HG02678 (cell line): ENCODE data around the gene TNRC18.
"Not testable (repeated sequence)": the region's sequence is repeated elsewhere in the genome, so short reads cannot be mapped to it uniquely, and the experiment has no call there.

Source experiments
- ATAC-seq: cut with Tn5 transposase; IDR thresholded peaks from one replicate; pipeline ENCODE4 v1.9.1; 2021; ENCODE audit warnings: mild to moderate bottlenecking, moderate library complexity; ENCODE audit not compliant: unreplicated experiment

The TNRC18 gene

GRCh38 chr7:5423306-5423975, at the start of gene TNRC18:
TNRC18 (minus strand) TSS chr7:5423834; CDS start chr7:5421246, 2,588 bp downstream.
- ATAC-seq: no peak

- no peak for ATAC-seq
Observed at GRCh38 chr7:5472432-5473315, 49.0 kb upstream of the TNRC18 start.

- ATAC-seq: not testable (repeated sequence)
Observed at GRCh38 chr7:5471623-5472022, 48.0 kb upstream of the TNRC18 start.

GRCh38 chr7:5470816-5471215, 47.2 kb upstream of the TNRC18 start:
- ATAC-seq: no peak

- no peak for ATAC-seq
Observed at GRCh38 chr7:5470167-5470532, 46.5 kb upstream of the TNRC18 start.

- no peak for ATAC-seq
Observed at GRCh38 chr7:5469375-5470166, 45.9 kb upstream of the TNRC18 start.

- ATAC-seq: no peak
Observed at GRCh38 chr7:5467645-5468044, 44.0 kb upstream of the TNRC18 start.

- no peak for ATAC-seq
Observed at GRCh38 chr7:5466551-5466950, 42.9 kb upstream of the TNRC18 start.

GRCh38 chr7:5463031-5463430, 39.4 kb upstream of the TNRC18 start:
- ATAC-seq: no peak

GRCh38 chr7:5462216-5462615, 38.6 kb upstream of the TNRC18 start:
- no peak for ATAC-seq

GRCh38 chr7:5458921-5459480, 35.4 kb upstream of the TNRC18 start:
- ATAC-seq: no peak

GRCh38 chr7:5457245-5457735, 33.7 kb upstream of the TNRC18 start:
- no peak for ATAC-seq

- ATAC-seq: no peak
Observed at GRCh38 chr7:5456409-5456808, 32.8 kb upstream of the TNRC18 start.

GRCh38 chr7:5455581-5456219, 32.1 kb upstream of the TNRC18 start:
- no peak for ATAC-seq

GRCh38 chr7:5455175-5455574, 31.5 kb upstream of the TNRC18 start:
- no peak for ATAC-seq

- no peak for ATAC-seq
Observed at GRCh38 chr7:5454485-5454884, 30.9 kb upstream of the TNRC18 start.

GRCh38 chr7:5453566-5454075, 30.0 kb upstream of the TNRC18 start:
- no peak for ATAC-seq

- no peak for ATAC-seq
Observed at GRCh38 chr7:5452937-5453540, 29.4 kb upstream of the TNRC18 start.

- no peak for ATAC-seq
Observed at GRCh38 chr7:5452470-5452899, 28.9 kb upstream of the TNRC18 start.

GRCh38 chr7:5451391-5451790, 27.8 kb upstream of the TNRC18 start:
- ATAC-seq: no peak
